D721Med (cell line): Measurements from ENCODE around the gene PIR.
A peak's percentile ranks its signal among the peaks of the same experiment; 100 is the strongest.

ENCODE experiments used
- DNase-seq: peaks from one replicate; pipeline ENCODE4 v3.0.0; 2011; ENCODE audit warnings: low spot score; ENCODE audit not compliant: insufficient read length
- FAIRE-seq: peaks from 2 replicates; lab custom pipeline; 2011; peaks lifted over from hg19 to GRCh38; lab: Jason Lieb, UNC
- TF ChIP-seq, protein P1 (sequence below): IDR thresholded peaks from 2 replicates; pipeline ENCODE4 v1.5.1; 2012; ENCODE audit warnings: mild to moderate bottlenecking, control low read depth; ENCODE audit not compliant: insufficient read depth; ENCODE audit errors: missing control alignments

The PIR gene

GRCh38 chrX:15391850-15392249, 101.3 kb downstream of the PIR start:
- FAIRE-seq (no peak), DNase-seq (no peak)
- TF ChIP-seq, protein P1, sequence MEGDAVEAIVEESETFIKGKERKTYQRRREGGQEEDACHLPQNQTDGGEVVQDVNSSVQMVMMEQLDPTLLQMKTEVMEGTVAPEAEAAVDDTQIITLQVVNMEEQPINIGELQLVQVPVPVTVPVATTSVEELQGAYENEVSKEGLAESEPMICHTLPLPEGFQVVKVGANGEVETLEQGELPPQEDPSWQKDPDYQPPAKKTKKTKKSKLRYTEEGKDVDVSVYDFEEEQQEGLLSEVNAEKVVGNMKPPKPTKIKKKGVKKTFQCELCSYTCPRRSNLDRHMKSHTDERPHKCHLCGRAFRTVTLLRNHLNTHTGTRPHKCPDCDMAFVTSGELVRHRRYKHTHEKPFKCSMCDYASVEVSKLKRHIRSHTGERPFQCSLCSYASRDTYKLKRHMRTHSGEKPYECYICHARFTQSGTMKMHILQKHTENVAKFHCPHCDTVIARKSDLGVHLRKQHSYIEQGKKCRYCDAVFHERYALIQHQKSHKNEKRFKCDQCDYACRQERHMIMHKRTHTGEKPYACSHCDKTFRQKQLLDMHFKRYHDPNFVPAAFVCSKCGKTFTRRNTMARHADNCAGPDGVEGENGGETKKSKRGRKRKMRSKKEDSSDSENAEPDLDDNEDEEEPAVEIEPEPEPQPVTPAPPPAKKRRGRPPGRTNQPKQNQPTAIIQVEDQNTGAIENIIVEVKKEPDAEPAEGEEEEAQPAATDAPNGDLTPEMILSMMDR = no peak

- DNase-seq (no peak), FAIRE-seq (no peak)
- TF ChIP-seq, protein P1 = no peak
These were observed 108.8 kb downstream of the PIR start, which contains the start of gene VEGFD for GRCh38 chrX:15384304-15384703. Gene VEGFD, minus strand, starts transcription at chrX:15384413. Its CDS starts 467 bp downstream, at chrX:15383946.

GRCh38 chrX:15382813-15383212, 110.3 kb downstream of the PIR start:
- TF ChIP-seq, protein P1 = no peak
- DNase-seq (no peak), FAIRE-seq (no peak)

DNA sequence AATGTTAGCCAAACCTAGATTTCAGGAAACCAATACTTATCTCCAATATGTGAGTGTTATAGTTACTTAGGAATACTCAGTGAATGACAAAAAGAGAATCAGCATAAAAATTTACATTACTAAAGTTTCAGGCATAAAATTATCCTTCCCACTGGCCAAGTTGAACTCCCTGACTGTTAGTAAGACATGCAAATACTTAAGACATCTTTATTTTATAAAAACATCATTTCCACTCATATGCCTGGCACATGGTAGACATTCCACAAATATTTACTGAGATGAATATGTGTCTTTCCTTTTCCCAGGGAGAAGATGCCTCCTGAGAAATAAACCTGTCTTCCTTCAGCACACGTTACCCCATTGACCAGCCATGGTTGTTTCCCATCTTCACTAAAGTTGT, 116.2 kb downstream of the PIR start:
- peak; percentile 80 for FAIRE-seq
- TF ChIP-seq, protein P1 = no peak
- no peak for DNase-seq

GRCh38 chrX:15373976-15374375, 119.2 kb downstream of the PIR start:
- DNase-seq (no peak), FAIRE-seq (no peak)
- TF ChIP-seq, protein P1 = no peak

DNA sequence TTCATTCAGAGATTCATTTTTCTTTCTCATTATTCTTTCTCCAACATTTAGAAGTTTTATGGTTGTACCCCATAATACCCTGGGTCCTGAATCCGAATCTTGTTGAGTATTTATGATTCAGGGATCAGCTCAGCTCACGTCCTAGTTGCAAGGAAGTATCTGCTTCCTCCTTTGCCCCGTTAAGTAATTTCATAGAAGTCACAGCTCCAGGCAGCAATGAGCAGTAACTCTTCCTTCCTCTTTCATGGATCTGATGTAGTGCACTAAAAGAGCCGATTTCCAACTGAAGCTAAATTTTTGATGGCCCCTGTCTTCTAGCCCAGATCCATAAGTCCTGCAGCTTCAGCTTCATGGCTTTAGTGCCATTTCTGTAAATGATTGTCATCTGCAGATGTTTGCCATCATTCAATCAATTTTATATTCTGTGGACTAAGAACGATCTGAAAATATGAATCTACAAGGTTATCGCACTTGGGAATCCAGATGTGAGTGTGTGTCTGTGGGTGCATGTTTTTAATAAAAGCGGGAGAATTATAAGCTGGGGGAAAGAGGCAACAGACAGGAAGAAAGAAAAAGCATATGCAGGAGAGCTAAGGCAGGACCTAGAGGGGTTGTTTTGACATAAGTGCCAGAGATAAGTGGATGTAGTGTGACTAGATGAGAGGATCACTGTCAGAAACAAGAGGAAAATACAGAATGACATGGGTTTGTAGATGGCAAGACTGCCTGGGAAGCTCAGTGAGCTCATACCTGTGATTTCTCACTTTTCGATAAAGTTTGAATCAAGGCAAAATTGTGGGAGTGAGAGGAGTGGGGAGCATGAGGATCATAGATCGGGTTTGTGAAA, 126.4 kb downstream of the PIR start:
- no peak for DNase-seq
- no peak for FAIRE-seq
- TF ChIP-seq, protein P1 = no peak

DNA sequence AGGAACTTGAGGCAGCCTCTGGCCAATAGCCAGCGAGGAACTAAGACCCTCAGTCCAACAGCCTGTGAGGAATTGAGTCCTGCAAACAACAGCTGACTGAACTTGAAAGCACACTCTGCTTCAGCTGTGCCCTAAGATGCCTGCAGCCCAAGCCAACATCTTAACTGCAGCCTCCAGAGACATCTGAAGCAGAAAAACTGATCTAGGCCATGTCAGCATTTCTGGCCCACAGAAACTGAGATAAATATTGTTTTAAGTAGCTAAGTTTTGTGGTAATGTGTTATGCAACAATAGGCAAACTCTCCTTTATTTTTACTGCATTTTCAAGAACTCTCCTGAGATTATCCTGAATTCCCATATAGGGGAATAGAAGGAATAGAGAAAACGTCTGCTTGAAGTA, 133.4 kb downstream of the PIR start:
- TF ChIP-seq, protein P1 = no peak
- no peak for DNase-seq

More for the DNA sequence above, 133.4 kb downstream of the PIR start:
- FAIRE-seq = no peak
